ENCODE data around the gene EQTN. TPM values are rescaled to one million over a fixed set of nuclear protein-coding genes. Genes with fewer than 3 reads are reported as not detected.

Gene EQTN
- total and polyA plus RNA-seq, 2 of the 13 experiments (the other 11 are each of a cell fraction or from before 2014, with no cell fraction given), result not detected

- TF ChIP-seq ZNF557 (CRISPR knock-in tag; IDR thresholded peaks at IDR 0.05) (no peak), ZNF839 (CRISPR knock-in tag; IDR thresholded peaks at IDR 0.05; ENCODE audit: borderline replicate concordance) (no peak), KMT2B (CRISPR knock-in tag; IDR thresholded peaks at IDR 0.05) (no peak), BCL3 (CRISPR knock-in tag; IDR thresholded peaks at IDR 0.05) (no peak), HNRNPLL (IDR thresholded peaks at IDR 0.05; ENCODE audit: low read depth, low read length, poor library complexity, severe bottlenecking) (no peak), MED1 (CRISPR knock-in tag; IDR thresholded peaks at IDR 0.05) (no peak), RFX1 (IDR thresholded peaks at IDR 0.05) (no peak), RCOR2 (CRISPR knock-in tag; IDR thresholded peaks at IDR 0.05) (no peak), SNRNP70 (IDR thresholded peaks at IDR 0.05; ENCODE audit: low read depth, low read length) (no peak), NR2C2 (CRISPR knock-in tag; IDR thresholded peaks at IDR 0.05; ENCODE audit: borderline replicate concordance) (no peak)
Measured at GRCh38 chr9:27333241-27334052, 36.5 kb upstream of the EQTN start (continued).

DNA sequence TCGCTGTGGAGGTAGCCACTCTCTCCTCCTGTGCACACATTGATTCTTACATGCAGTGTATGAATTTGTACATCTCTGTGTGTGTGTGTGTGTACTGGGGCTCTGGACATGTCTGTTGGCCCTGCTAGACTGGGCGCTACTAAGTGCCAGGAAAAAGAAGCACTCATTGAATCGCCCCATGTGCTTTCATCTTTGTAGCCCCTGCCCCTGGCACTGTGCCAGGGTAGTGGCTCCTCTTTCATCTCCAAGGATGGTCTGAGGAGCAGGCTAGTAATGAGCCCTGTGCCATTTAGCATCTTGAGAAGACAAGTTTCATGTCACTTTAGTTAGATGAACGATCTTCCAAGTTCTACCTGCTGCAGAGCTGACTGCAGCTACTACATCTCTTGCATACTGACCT lies 34.4 kb upstream of the EQTN start:
- H3K9ac ChIP-seq (ENCODE audit: insufficient read depth, low read depth, low read length), result no peak overlapping the region
- 37% methylated on average over 4 of the region's 4 CpGs for WGBS (ENCODE audit: low lambda C conversion rate)
- no peak overlapping the region for H3K4me2 ChIP-seq (ENCODE audit: low read depth, low read length)
- ChIA-PET CTCF (ENCODE audit: low intra/inter-chr PET ratio, low total read pairs) (interaction anchor here (1.0 kb wide), 1 partner anchor 217 kb away, joined by 3 read pairs; no protein-coding TSS in a partner anchor), POLR2A (no interaction called here)
- no peak overlapping the region for H2AFZ ChIP-seq (ENCODE audit: low read length)
- BruUV-seq (replicated peaks), result no TSS peak
- intact Hi-C loops (cut with micrococcal nuclease; ENCODE audit: unreplicated experiment) (no loop called here), in situ Hi-C loops (cut with HindIII; ENCODE audit: extremely low pct_ligation_motif_present, low pct_unique_long_range_greater_than_20kb) (loop anchor here (5.0 to 25.0 kb wide), 2 partner anchors 196 to 731 kb away; partner anchors contain the start of gene MOB3B)
- FAIRE-seq, result no peak
- peaks cover 0 to 8% of the 10 kb centered on the region in 2 experiments; a peak in 2 of 5 replicates for H3K27me3 ChIP-seq (ENCODE audit: control insufficient read depth in 1 of 2, insufficient read depth in 2 of 2, low read length in 2 of 2)
- no peaks in the 10 kb centered on the region for H3K9me3 ChIP-seq (ENCODE audit: low read length)
- TF ChIP-seq RXRA (CRISPR knock-in tag; IDR thresholded peaks at IDR 0.05) (no peak), LCORL (IDR thresholded peaks at IDR 0.05) (peak; percentile 14; the same call in 1 of the 2 replicates), LCORL (CRISPR knock-in tag; IDR thresholded peaks at IDR 0.05) (no peak)
- no peak for ATAC-seq
- no peaks in the 10 kb centered on the region for H3K4me1 ChIP-seq (ENCODE audit: insufficient read depth, low read length)
- DNase-seq (ENCODE audit: low spot score), result no peak
- H4K20me1 ChIP-seq (ENCODE audit: insufficient read depth, low read length), result no peaks in the 10 kb centered on the region
- no peaks in the 10 kb centered on the region for H3K79me2 ChIP-seq (ENCODE audit: insufficient read depth, low read length)
- no peak overlapping the region for H3K27ac ChIP-seq (ENCODE audit: extremely low read length, insufficient read depth, low read length)
- H3K36me3 ChIP-seq (replicated peaks in 1 of 2; ENCODE audit: control insufficient read depth in 1 of 2, insufficient read depth in 2 of 2, low read length in 2 of 2), result no peaks in the 10 kb centered on the region
- H3K4me3 ChIP-seq (replicated peaks in 1 of 3; ENCODE audit: insufficient read depth in 1 of 3, low read depth in 2 of 3, low read length in 3 of 3), result no peak overlapping the region

Data from HepG2 (cell line).